Neural cell (in vitro differentiated cells): ENCODE data around the gene VENTX. TPM values are rescaled to one million over a fixed set of nuclear protein-coding genes. Genes with fewer than 3 reads are reported as not detected.

ENCODE experiments used
- H2AFZ ChIP-seq: fragments of 200-600, 300-800 bp; sonication (generic), shearing (Covaris generic); 2 replicates; pipeline ENCODE4 v1.6.0; 2014; ENCODE audit warnings: low read depth, mild to moderate bottlenecking, antibody characterized with exemption, low read length, moderate library complexity
- H3F3A ChIP-seq: fragments of 200-600 bp; shearing (Covaris generic); 2 replicates; pipeline ENCODE4 v1.6.1; 2016; ENCODE audit warnings: mild to moderate bottlenecking, moderate library complexity, mixed read lengths, antibody characterized with exemption, low read length; ENCODE audit not compliant: insufficient read depth, poor library complexity, severe bottlenecking
- H3K27ac ChIP-seq: fragments of 200-600, 300-800 bp; sonication (generic), shearing (Covaris generic); 2 replicates; pipeline ENCODE4 v1.5.1; 2014; ENCODE audit warnings: mild to moderate bottlenecking, low read length, moderate library complexity
- H3K27me3 ChIP-seq: fragments of 300-800, 200-600 bp; sonication (generic), shearing (Covaris generic); 2 replicates; pipeline ENCODE4 v1.6.0; 2014; ENCODE audit warnings: mild to moderate bottlenecking, low read depth, low read length, moderate library complexity; ENCODE audit not compliant: insufficient read depth
- H3K36me3 ChIP-seq: fragments of 300-800, 200-600 bp; sonication (generic), shearing (Covaris generic); 2 replicates; pipeline ENCODE4 v1.5.1; 2014; ENCODE audit warnings: mild to moderate bottlenecking, antibody characterized with exemption, low read length, moderate library complexity; ENCODE audit not compliant: insufficient read depth
- H3K4me2 ChIP-seq: fragments of 300-800, 200-600 bp; sonication (generic), shearing (Covaris generic); 2 replicates; pipeline ENCODE4 v1.6.0; 2014; ENCODE audit warnings: mild to moderate bottlenecking, low read length
- H3K4me3 ChIP-seq: fragments of 300-800, 200-600 bp; sonication (generic), shearing (Covaris generic); 2 replicates; pipeline ENCODE4 v1.5.1; 2014; ENCODE audit warnings: mild to moderate bottlenecking, low read length, moderate library complexity
- H3K79me2 ChIP-seq: fragments of 200-600 bp; shearing (Covaris generic); replicated peaks from 2 replicates; pipeline ENCODE4 v1.6.0; 2014; ENCODE audit warnings: mild to moderate bottlenecking, low read length, moderate library complexity; ENCODE audit not compliant: insufficient read depth
- H3K9ac ChIP-seq: fragments of 300-800, 200-600 bp; sonication (generic), shearing (Covaris generic); 2 replicates; pipeline ENCODE4 v1.6.1; 2016; ENCODE audit warnings: mild to moderate bottlenecking, low read length, mixed read lengths
- H3K9me2 ChIP-seq: fragments of 200-600 bp; shearing (Covaris generic); 2 replicates; pipeline ENCODE4 v1.6.1; 2016; ENCODE audit warnings: mild to moderate bottlenecking, low read length, mixed read lengths; ENCODE audit not compliant: insufficient read depth
- H3K9me3 ChIP-seq: fragments of 200-600, 300-800 bp; sonication (generic), shearing (Covaris generic); 2 replicates; pipeline ENCODE4 v1.6.1; 2016; ENCODE audit warnings: mild to moderate bottlenecking, mixed run types, low read length, moderate library complexity, mixed read lengths
- H4K20me1 ChIP-seq: fragments of 200-600 bp; shearing (Covaris generic); 2 replicates; pipeline ENCODE4 v1.6.1; 2016; ENCODE audit warnings: mild to moderate bottlenecking, mixed run types; ENCODE audit not compliant: insufficient read depth
- EP300 ChIP-seq: fragments of 450-650 bp; conservative IDR thresholded peaks from 2 replicates; pipeline ENCODE4 v1.6.1; 2014; ENCODE audit warnings: antibody characterized with exemption, mild to moderate bottlenecking, moderate library complexity; ENCODE audit not compliant: poor library complexity, severe bottlenecking
- EZH2 ChIP-seq: fragments of 200-600, 300-800 bp; shearing (Covaris generic), sonication (generic); IDR thresholded peaks from 2 replicates; pipeline ENCODE4 v1.6.1; 2014; ENCODE audit warnings: antibody characterized with exemption, low read length, borderline replicate concordance, mild to moderate bottlenecking; ENCODE audit not compliant: insufficient read depth, poor library complexity, severe bottlenecking
- MXI1 ChIP-seq: fragments of 450-650 bp; conservative IDR thresholded peaks from 2 replicates; pipeline ENCODE4 v1.6.1; 2014; ENCODE audit warnings: antibody characterized with exemption, mild to moderate bottlenecking; ENCODE audit not compliant: poor library complexity, severe bottlenecking
- POLR2AphosphoS5 ChIP-seq: IDR thresholded peaks from 2 replicates; pipeline ENCODE4 v1.6.1; 2012
- RAD21 ChIP-seq: fragments of 450-650 bp; conservative IDR thresholded peaks from 2 replicates; pipeline ENCODE4 v1.6.1; 2014; ENCODE audit warnings: antibody characterized with exemption, mild to moderate bottlenecking, moderate library complexity
- SMC3 ChIP-seq: fragments of 450-650 bp; conservative IDR thresholded peaks from 2 replicates; pipeline ENCODE4 v1.6.1; 2014; ENCODE audit warnings: antibody characterized with exemption, mild to moderate bottlenecking, moderate library complexity; ENCODE audit not compliant: poor library complexity
- TAF1 ChIP-seq: IDR thresholded peaks from 2 replicates; pipeline ENCODE4 v1.6.1; 2012; ENCODE audit warnings: low read depth
- polyA plus RNA-seq: library from polyadenylated mRNA; depleted of rRNA; stranded (reverse); fragments of >200 nt; gene quantifications from 2 replicates; pipeline ENCODE4 v1.2.3, GENCODE V29; 2014
- TF ChIP-seq, protein P1 (sequence below): IDR thresholded peaks from 2 replicates; pipeline ENCODE4 v1.6.1; 2012; ENCODE audit warnings: borderline replicate concordance
- TF ChIP-seq, protein P2 (sequence below): fragments of 450-650 bp; IDR thresholded peaks from 2 replicates; pipeline ENCODE4 v1.5.1; 2014; ENCODE audit warnings: antibody characterized with exemption, mild to moderate bottlenecking, moderate library complexity; ENCODE audit not compliant: poor library complexity, severe bottlenecking

VENTX gene
- polyA plus RNA-seq, 1 donor from 2014 or later = not detected

- no peaks in the 10 kb centered on the region for H4K20me1 ChIP-seq
- no peaks in the 10 kb centered on the region for H3K36me3 ChIP-seq
- no peak overlapping the region for H3K4me3 ChIP-seq
- H3K4me2 ChIP-seq = no peak overlapping the region
- TF ChIP-seq, protein P1, sequence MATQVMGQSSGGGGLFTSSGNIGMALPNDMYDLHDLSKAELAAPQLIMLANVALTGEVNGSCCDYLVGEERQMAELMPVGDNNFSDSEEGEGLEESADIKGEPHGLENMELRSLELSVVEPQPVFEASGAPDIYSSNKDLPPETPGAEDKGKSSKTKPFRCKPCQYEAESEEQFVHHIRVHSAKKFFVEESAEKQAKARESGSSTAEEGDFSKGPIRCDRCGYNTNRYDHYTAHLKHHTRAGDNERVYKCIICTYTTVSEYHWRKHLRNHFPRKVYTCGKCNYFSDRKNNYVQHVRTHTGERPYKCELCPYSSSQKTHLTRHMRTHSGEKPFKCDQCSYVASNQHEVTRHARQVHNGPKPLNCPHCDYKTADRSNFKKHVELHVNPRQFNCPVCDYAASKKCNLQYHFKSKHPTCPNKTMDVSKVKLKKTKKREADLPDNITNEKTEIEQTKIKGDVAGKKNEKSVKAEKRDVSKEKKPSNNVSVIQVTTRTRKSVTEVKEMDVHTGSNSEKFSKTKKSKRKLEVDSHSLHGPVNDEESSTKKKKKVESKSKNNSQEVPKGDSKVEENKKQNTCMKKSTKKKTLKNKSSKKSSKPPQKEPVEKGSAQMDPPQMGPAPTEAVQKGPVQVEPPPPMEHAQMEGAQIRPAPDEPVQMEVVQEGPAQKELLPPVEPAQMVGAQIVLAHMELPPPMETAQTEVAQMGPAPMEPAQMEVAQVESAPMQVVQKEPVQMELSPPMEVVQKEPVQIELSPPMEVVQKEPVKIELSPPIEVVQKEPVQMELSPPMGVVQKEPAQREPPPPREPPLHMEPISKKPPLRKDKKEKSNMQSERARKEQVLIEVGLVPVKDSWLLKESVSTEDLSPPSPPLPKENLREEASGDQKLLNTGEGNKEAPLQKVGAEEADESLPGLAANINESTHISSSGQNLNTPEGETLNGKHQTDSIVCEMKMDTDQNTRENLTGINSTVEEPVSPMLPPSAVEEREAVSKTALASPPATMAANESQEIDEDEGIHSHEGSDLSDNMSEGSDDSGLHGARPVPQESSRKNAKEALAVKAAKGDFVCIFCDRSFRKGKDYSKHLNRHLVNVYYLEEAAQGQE = no peak
- no peak for TF ChIP-seq EP300
- no peak for TF ChIP-seq RAD21
- no peak for TF ChIP-seq EZH2
- TF ChIP-seq, protein P2, sequence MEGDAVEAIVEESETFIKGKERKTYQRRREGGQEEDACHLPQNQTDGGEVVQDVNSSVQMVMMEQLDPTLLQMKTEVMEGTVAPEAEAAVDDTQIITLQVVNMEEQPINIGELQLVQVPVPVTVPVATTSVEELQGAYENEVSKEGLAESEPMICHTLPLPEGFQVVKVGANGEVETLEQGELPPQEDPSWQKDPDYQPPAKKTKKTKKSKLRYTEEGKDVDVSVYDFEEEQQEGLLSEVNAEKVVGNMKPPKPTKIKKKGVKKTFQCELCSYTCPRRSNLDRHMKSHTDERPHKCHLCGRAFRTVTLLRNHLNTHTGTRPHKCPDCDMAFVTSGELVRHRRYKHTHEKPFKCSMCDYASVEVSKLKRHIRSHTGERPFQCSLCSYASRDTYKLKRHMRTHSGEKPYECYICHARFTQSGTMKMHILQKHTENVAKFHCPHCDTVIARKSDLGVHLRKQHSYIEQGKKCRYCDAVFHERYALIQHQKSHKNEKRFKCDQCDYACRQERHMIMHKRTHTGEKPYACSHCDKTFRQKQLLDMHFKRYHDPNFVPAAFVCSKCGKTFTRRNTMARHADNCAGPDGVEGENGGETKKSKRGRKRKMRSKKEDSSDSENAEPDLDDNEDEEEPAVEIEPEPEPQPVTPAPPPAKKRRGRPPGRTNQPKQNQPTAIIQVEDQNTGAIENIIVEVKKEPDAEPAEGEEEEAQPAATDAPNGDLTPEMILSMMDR = no peak
- TF ChIP-seq MXI1 = no peak
- no peak for TF ChIP-seq TAF1
- no peak for TF ChIP-seq SMC3
- no peak for TF ChIP-seq POLR2AphosphoS5
- no peak overlapping the region for H3K27ac ChIP-seq
- H3K79me2 ChIP-seq = no peaks in the 10 kb centered on the region
- H3F3A ChIP-seq = no peaks in the 10 kb centered on the region
- H2AFZ ChIP-seq = no peak overlapping the region
- no peaks in the 10 kb centered on the region for H3K9me3 ChIP-seq
- H3K27me3 ChIP-seq = no peaks in the 10 kb centered on the region
- no peak overlapping the region for H3K9ac ChIP-seq
- no peaks in the 10 kb centered on the region for H3K9me2 ChIP-seq
Observed at GRCh38 chr10:133247681-133248333, 10.2 kb downstream of the VENTX start.

DNA sequence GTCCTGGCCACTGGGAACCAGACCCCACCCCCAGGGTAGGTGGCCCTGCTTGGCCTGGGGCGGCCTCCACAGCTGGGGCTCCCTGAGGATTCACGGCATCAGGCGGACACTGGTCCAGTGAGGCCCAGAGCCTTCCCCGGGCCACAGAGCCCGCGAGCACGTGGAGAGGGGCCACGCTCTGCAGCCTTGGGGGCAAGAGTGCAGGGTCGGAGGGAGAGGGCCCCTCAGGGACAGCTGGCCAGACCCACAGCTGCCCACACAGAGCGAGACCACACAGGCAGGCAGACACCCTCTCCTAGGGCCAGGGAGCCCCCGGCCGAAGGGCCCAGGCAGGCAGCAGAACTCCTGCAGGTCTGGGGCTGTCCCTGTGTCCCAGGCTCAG, 10.7 kb downstream of the VENTX start:
- Histone ChIP-seq H3F3A (no peaks in the 10 kb centered on the region), H3K9me3 (no peaks in the 10 kb centered on the region), H3K4me3 (no peak overlapping the region), H4K20me1 (no peaks in the 10 kb centered on the region), H2AFZ (no peak overlapping the region), H3K27me3 (no peaks in the 10 kb centered on the region), H3K4me2 (no peak overlapping the region), H3K36me3 (no peaks in the 10 kb centered on the region), H3K79me2 (no peaks in the 10 kb centered on the region), H3K9ac (no peak overlapping the region), H3K27ac (no peak overlapping the region), H3K9me2 (no peaks in the 10 kb centered on the region)
- TF ChIP-seq EZH2 (no peak), MXI1 (no peak), RAD21 (no peak), EP300 (no peak), SMC3 (no peak), TAF1 (no peak), POLR2AphosphoS5 (no peak)
- TF ChIP-seq, protein P2 = no peak
- TF ChIP-seq, protein P1 = no peak
